IPS DF 6.9 (cell line): ENCODE data around the gene AGFG2.
"Not testable (repeated sequence)": the region's sequence is repeated elsewhere in the genome, so short reads cannot be mapped to it uniquely, and the experiment has no call there.

Source experiments
- DNase-seq: peaks from one replicate; pipeline ENCODE4 v3.0.0-alpha.2; 2013; ENCODE audit warnings: low read depth, low spot score
- H3K27ac ChIP-seq: one replicate; pipeline ENCODE4 v1.5.1; 2013; ENCODE audit warnings: low read length, control low read depth
- H3K27me3 ChIP-seq: 2 replicates; pipeline ENCODE4 v1.6.1; 2013; ENCODE audit warnings: mild to moderate bottlenecking, low read length; ENCODE audit not compliant: control insufficient read depth, insufficient read depth
- H3K36me3 ChIP-seq: 2 replicates; pipeline ENCODE4 v1.6.1; 2013; ENCODE audit warnings: low read length; ENCODE audit not compliant: control insufficient read depth, insufficient read depth
- H3K4me1 ChIP-seq: 2 replicates; pipeline ENCODE4 v1.6.1; 2013; ENCODE audit warnings: low read length; ENCODE audit not compliant: control insufficient read depth, insufficient read depth
- H3K4me3 ChIP-seq: 2 replicates; pipeline ENCODE4 v1.5.1; 2013; ENCODE audit warnings: mild to moderate bottlenecking, low read length
- H3K9me3 ChIP-seq: 2 replicates; pipeline ENCODE4 v1.6.1; 2013; ENCODE audit warnings: low read length, inconsistent platforms; ENCODE audit not compliant: control insufficient read depth, insufficient read depth
- WGBS: extraction: QIAGEN DNeasy Blood & Tissue Kit; methylation state at CpG from one replicate; pipeline ENCODE4 v1.1.7; 2013; ENCODE audit warnings: mixed read lengths, missing lambda C conversion rate; ENCODE audit not compliant: insufficient read length, insufficient coverage; 5-methylcytosine and 5-hydroxymethylcytosine counted together

AGFG2 gene

GRCh38 chr7:100521076-100521475 lies 17.9 kb upstream of the AGFG2 start:
- no peaks in the 10 kb centered on the region; the same call in 1 of the 2 replicates for H3K9me3 ChIP-seq
- no CpG with 5 or more reads among the region's 2 CpGs for WGBS
- no peak overlapping the region for H3K27ac ChIP-seq
- no peaks in the 10 kb centered on the region for H3K27me3 ChIP-seq
- no peak overlapping the region for H3K4me3 ChIP-seq
- no peak for DNase-seq
- no peaks in the 10 kb centered on the region for H3K36me3 ChIP-seq
- H3K4me1 ChIP-seq: no peaks in the 10 kb centered on the region

- not testable (repeated sequence) for H3K4me3 ChIP-seq, H3K36me3 ChIP-seq, DNase-seq, H3K9me3 ChIP-seq, H3K4me1 ChIP-seq, H3K27ac ChIP-seq, H3K27me3 ChIP-seq
- no CpG with 5 or more reads among the region's 3 CpGs for WGBS
Observed at GRCh38 chr7:100521909-100522593, 17.0 kb upstream of the AGFG2 start.

- not testable (repeated sequence) for H3K27me3 ChIP-seq, H3K36me3 ChIP-seq, DNase-seq, H3K4me3 ChIP-seq, H3K27ac ChIP-seq, H3K9me3 ChIP-seq, H3K4me1 ChIP-seq
- WGBS: no CpG with 5 or more reads among the region's 34 CpGs
Observed at GRCh38 chr7:100523192-100523591, 15.8 kb upstream of the AGFG2 start.

- H3K4me1 ChIP-seq, H3K27me3 ChIP-seq, H3K27ac ChIP-seq, H3K36me3 ChIP-seq, DNase-seq, H3K9me3 ChIP-seq, H3K4me3 ChIP-seq: not testable (repeated sequence)
- no CpG with 5 or more reads among the region's 12 CpGs for WGBS
Observed at GRCh38 chr7:100528108-100528866, 10.7 kb upstream of the AGFG2 start.

GRCh38 chr7:100532165-100533022 lies 6.6 kb upstream of the AGFG2 start:
- H3K4me3 ChIP-seq: no peak overlapping the region
- no peaks in the 10 kb centered on the region for H3K36me3 ChIP-seq
- H3K27me3 ChIP-seq: no peaks in the 10 kb centered on the region
- WGBS: no CpG with 5 or more reads among the region's 14 CpGs
- no peak overlapping the region for H3K27ac ChIP-seq
- no peaks in the 10 kb centered on the region for H3K4me1 ChIP-seq
- DNase-seq: no peak
- no peaks in the 10 kb centered on the region for H3K9me3 ChIP-seq

GRCh38 chr7:100535982-100536381 lies 3.0 kb upstream of the AGFG2 start:
- not testable (repeated sequence) for H3K27me3 ChIP-seq, H3K27ac ChIP-seq, H3K36me3 ChIP-seq, H3K4me3 ChIP-seq, H3K4me1 ChIP-seq, H3K9me3 ChIP-seq, DNase-seq
- WGBS: no CpG with 5 or more reads among the region's 9 CpGs

GRCh38 chr7:100536695-100537094 lies 2.3 kb upstream of the AGFG2 start:
- WGBS: no CpG with 5 or more reads among the region's 2 CpGs
- H3K27me3 ChIP-seq, H3K4me3 ChIP-seq, H3K27ac ChIP-seq, H3K36me3 ChIP-seq, H3K4me1 ChIP-seq, DNase-seq, H3K9me3 ChIP-seq: not testable (repeated sequence)

- no peaks in the 10 kb centered on the region for H3K9me3 ChIP-seq
- H3K4me1 ChIP-seq: peaks cover 4% of the 10 kb centered on the region; the same call in 1 of the 2 replicates
- no peak for DNase-seq
- no CpG with 5 or more reads among the region's 8 CpGs for WGBS
- H3K4me3 ChIP-seq: peak overlapping the region; percentile 15; the same call in 1 of the 2 replicates
- no peaks in the 10 kb centered on the region for H3K36me3 ChIP-seq
- H3K27ac ChIP-seq: no peak overlapping the region
- 0 out of 2 replicates have a peak, but pooled peaks cover 1% of the 10 kb centered on the region for H3K27me3 ChIP-seq
Observed at GRCh38 chr7:100538348-100538653, 702 bp upstream of the AGFG2 start.

GRCh38 chr7:100539436-100540006 lies 518 bp downstream of the AGFG2 start:
- H3K4me1 ChIP-seq: peaks cover 4% of the 10 kb centered on the region; the same call in 1 of the 2 replicates
- 0 out of 2 replicates have a peak, but pooled peaks cover 1% of the 10 kb centered on the region for H3K27me3 ChIP-seq
- H3K27ac ChIP-seq: no peak overlapping the region
- no peaks in the 10 kb centered on the region for H3K36me3 ChIP-seq
- no peaks in the 10 kb centered on the region for H3K9me3 ChIP-seq
- no peak for DNase-seq
- no CpG with 5 or more reads among the region's 44 CpGs for WGBS
- peak overlapping the region; percentile 72; the same call in 1 of the 2 replicates for H3K4me3 ChIP-seq
